Type B pancreatic cell (in vitro differentiated cells): ENCODE measurements around the gene SKA2. TPM values are rescaled to one million over a fixed set of nuclear protein-coding genes. Genes with fewer than 3 reads are reported as not detected.

Experiments
- DNase-seq: peaks from one replicate; pipeline ENCODE4 v3.0.0; 2021; ENCODE audit warnings: mixed read lengths; ENCODE audit not compliant: unreplicated experiment; ENCODE audit errors: extremely low spot score
- H3K27ac Mint-ChIP-seq: 2 replicates; pipeline ENCODE4 v1.8.0; 2021; ENCODE audit warnings: mild to moderate bottlenecking, mixed read lengths
- H3K27me3 Mint-ChIP-seq: 2 replicates; pipeline ENCODE4 v1.8.0; 2021; ENCODE audit warnings: mixed read lengths
- H3K36me3 Mint-ChIP-seq: 2 replicates; pipeline ENCODE4 v1.8.0; 2021; ENCODE audit warnings: mixed read lengths
- H3K4me1 Mint-ChIP-seq: one replicate; pipeline ENCODE4 v1.8.0; 2021; ENCODE audit warnings: mixed read lengths; ENCODE audit not compliant: unreplicated experiment
- H3K4me3 Mint-ChIP-seq: 2 replicates; pipeline ENCODE4 v1.8.0; 2021; ENCODE audit warnings: mild to moderate bottlenecking, mixed read lengths
- H3K9me3 Mint-ChIP-seq: 2 replicates; pipeline ENCODE4 v1.8.0; 2021; ENCODE audit warnings: mixed read lengths
- CTCF ChIP-seq: fragments of 200-600 bp; sonication (generic); conservative IDR thresholded peaks from 2 replicates; pipeline ENCODE4 v1.5.0; 2021; ENCODE audit warnings: antibody characterized with exemption, mild to moderate bottlenecking
- total RNA-seq: library from RNA; stranded (reverse); gene quantifications from 2 replicates; pipeline ENCODE4 v1.2.1, GENCODE V29; 2021; ENCODE audit warnings: low replicate concordance

SKA2 gene
- total RNA-seq, 1 donor from 2014 or later, result 78.4 TPM

- H3K4me3 Mint-ChIP-seq, result no peak overlapping the region
- H3K27ac Mint-ChIP-seq, result no peak overlapping the region
- H3K9me3 Mint-ChIP-seq, result no peaks in the 10 kb centered on the region
- no peak for DNase-seq
- no peaks in the 10 kb centered on the region for H3K27me3 Mint-ChIP-seq
- peaks cover 24% of the 10 kb centered on the region for H3K36me3 Mint-ChIP-seq
- H3K4me1 Mint-ChIP-seq, result no peaks in the 10 kb centered on the region
- TF ChIP-seq CTCF, result no peak
Observed at GRCh38 chr17:59074494-59074893, 80.5 kb downstream of the SKA2 start.

GRCh38 chr17:59073972-59074371, 81.0 kb downstream of the SKA2 start:
- TF ChIP-seq CTCF, result no peak
- Mint-ChIP-seq H3K27me3 (no peaks in the 10 kb centered on the region), H3K4me3 (no peak overlapping the region), H3K4me1 (no peaks in the 10 kb centered on the region), H3K36me3 (peaks cover 19% of the 10 kb centered on the region), H3K27ac (no peak overlapping the region), H3K9me3 (no peaks in the 10 kb centered on the region)
- DNase-seq, result no peak

- Mint-ChIP-seq H3K4me3 (no peak overlapping the region), H3K27me3 (no peaks in the 10 kb centered on the region), H3K4me1 (no peaks in the 10 kb centered on the region), H3K27ac (no peak overlapping the region), H3K36me3 (peaks cover 22% of the 10 kb centered on the region), H3K9me3 (no peaks in the 10 kb centered on the region)
- DNase-seq, result no peak
- TF ChIP-seq CTCF, result no peak
Observed at GRCh38 chr17:59069856-59070255, 85.1 kb downstream of the SKA2 start.

- Mint-ChIP-seq H3K4me3 (no peak overlapping the region), H3K36me3 (peaks cover 24% of the 10 kb centered on the region), H3K9me3 (no peaks in the 10 kb centered on the region), H3K4me1 (no peaks in the 10 kb centered on the region), H3K27me3 (no peaks in the 10 kb centered on the region), H3K27ac (no peak overlapping the region)
- no peak for DNase-seq
- no peak for TF ChIP-seq CTCF
Observed at GRCh38 chr17:59067756-59068155, 87.2 kb downstream of the SKA2 start.

- Mint-ChIP-seq H3K36me3 (peaks cover 28% of the 10 kb centered on the region), H3K27ac (no peak overlapping the region), H3K4me3 (no peak overlapping the region), H3K9me3 (no peaks in the 10 kb centered on the region), H3K4me1 (no peaks in the 10 kb centered on the region), H3K27me3 (no peaks in the 10 kb centered on the region)
- no peak for TF ChIP-seq CTCF
- DNase-seq, result no peak
Observed at GRCh38 chr17:59067340-59067739, 87.6 kb downstream of the SKA2 start.

- Mint-ChIP-seq H3K9me3 (no peaks in the 10 kb centered on the region), H3K4me3 (no peak overlapping the region), H3K27ac (no peak overlapping the region), H3K36me3 (peaks cover 19% of the 10 kb centered on the region), H3K27me3 (no peaks in the 10 kb centered on the region), H3K4me1 (no peaks in the 10 kb centered on the region)
- no peak for DNase-seq
- no peak for TF ChIP-seq CTCF
Observed at GRCh38 chr17:59062509-59062908, 92.5 kb downstream of the SKA2 start.
